HCT116 (cell line): ENCODE measurements around the gene NSMF. TPM values are rescaled to one million over a fixed set of nuclear protein-coding genes. Genes with fewer than 3 reads are reported as not detected.

Experiments used
- ATAC-seq: fragments of 200-7000 bp; cut with Tn5 transposase; 2 replicates; pipeline ENCODE4 v1.9.1; 2020; ENCODE audit warnings: mild to moderate bottlenecking, moderate library complexity
- BruUV-seq: library from RNA; stranded (reverse); fragments of 400-500 nt; replicated peaks from 2 replicates; lab custom pipeline; 2021; lab: Mats Ljungman, UMichigan
- CTCF ChIA-PET: fragments of 300-600 bp; sonication (Branson Sonifier 250); formaldehyde crosslinking; loops from one replicate; lab custom pipeline; 2021; ENCODE audit warnings: antibody characterized with exemption; lab: Charles Lee
- POLR2A ChIA-PET: fragments of 300-600, 350-600 bp; sonication (Branson Sonifier 250); formaldehyde crosslinking; loops from one replicate; lab custom pipeline; 2021; ENCODE audit warnings: antibody characterized with exemption; lab: Charles Lee
- RAD21 ChIA-PET, 2 experiments: fragments of 300-600 bp; sonication (Branson Sonifier 250); formaldehyde crosslinking; loops; one replicate each; lab custom pipeline; 2023; ENCODE audit warnings: low total read pairs in 2 of 2; ENCODE audit not compliant: uncharacterized antibody in 2 of 2, unreplicated experiment in 2 of 2, low non-redundant PET in 1 of 2; lab: Charles Lee
- DNase-seq: peaks from one replicate; pipeline ENCODE4 v3.0.0-alpha.2; 2010; ENCODE audit warnings: low read depth, low spot score
- H2AFZ ChIP-seq: fragments of 200-600 bp; shearing (Covaris generic), sonication (generic); 2 replicates; pipeline ENCODE4 v1.6.1; 2017; ENCODE audit warnings: low read depth, mixed run types, mixed read lengths, antibody characterized with exemption, low read length; ENCODE audit not compliant: poor library complexity, severe bottlenecking
- H3K27ac ChIP-seq: 2 replicates; pipeline ENCODE4 v1.5.1; 2012; ENCODE audit warnings: low read depth, low read length
- H3K27me3 ChIP-seq: fragments of 200-600 bp; sonication (generic); 2 replicates; pipeline ENCODE4 v1.6.1; 2016; ENCODE audit warnings: mixed run types, low read length, mixed read lengths; ENCODE audit not compliant: insufficient read depth
- H3K36me3 ChIP-seq, 2 experiments: fragments of 200-500 bp in 1 of 2; fragments of 200-600 bp in 1 of 2; sonication (Bioruptor generic) in 1 of 2; sonication (generic) in 1 of 2; 2 replicates each; pipeline versions ENCODE4 v1.5.1 to v1.6.1; 2014 to 2016; ENCODE audit warnings: low read length in 2 of 2, inconsistent platforms in 1 of 2, mixed read lengths in 1 of 2, mixed run types in 1 of 2; ENCODE audit not compliant: insufficient read depth in 2 of 2, control insufficient read depth in 1 of 2
- H3K4me1 ChIP-seq, 2 experiments: fragments of 200-600 bp in 1 of 2; sonication (generic) in 1 of 2; 2 replicates each; pipeline versions ENCODE4 v1.5.1 to v1.6.1; 2012 to 2017; ENCODE audit warnings: low read length in 2 of 2, inconsistent platforms in 1 of 2, mild to moderate bottlenecking in 1 of 2, mixed read lengths in 1 of 2, mixed run types in 1 of 2, moderate library complexity in 1 of 2; ENCODE audit not compliant: insufficient read depth in 2 of 2, control insufficient read depth in 1 of 2
- H3K4me2 ChIP-seq: fragments of 200-600 bp; sonication (generic); 2 replicates; pipeline ENCODE4 v1.6.1; 2017; ENCODE audit warnings: mixed run types, low read length, mixed read lengths
- H3K4me3 ChIP-seq, 2 experiments: fragments of 200-600 bp in 1 of 2; sonication (generic) in 1 of 2; replicated peaks in 1 of 2; 2 replicates each; pipeline ENCODE4 v1.5.1; 2011 to 2016; ENCODE audit warnings: low read length in 2 of 2, control low read depth in 1 of 2, low read depth in 1 of 2, mild to moderate bottlenecking in 1 of 2, mixed read lengths in 1 of 2, mixed run types in 1 of 2
- H3K79me2 ChIP-seq: fragments of 200-600 bp; sonication (generic); 2 replicates; pipeline ENCODE4 v1.6.1; 2017; ENCODE audit warnings: mild to moderate bottlenecking, mixed run types, low read length, moderate library complexity, mixed read lengths; ENCODE audit not compliant: insufficient read depth
- H3K9ac ChIP-seq: fragments of 200-600 bp; sonication (generic); 2 replicates; pipeline ENCODE4 v1.6.1; 2016; ENCODE audit warnings: low read length, mixed read lengths
- H3K9me2 ChIP-seq: fragments of 200-600 bp; sonication (generic), shearing (Covaris generic); 2 replicates; pipeline ENCODE4 v1.6.1; 2017; ENCODE audit warnings: mixed run types, mild to moderate bottlenecking, moderate library complexity; ENCODE audit not compliant: insufficient read depth
- H3K9me3 ChIP-seq, 2 experiments: fragments of 200-500 bp in 1 of 2; fragments of 200-600 bp in 1 of 2; sonication (Bioruptor generic) in 1 of 2; sonication (generic) in 1 of 2; 2 replicates each; pipeline ENCODE4 v1.6.1; 2014 to 2017; ENCODE audit warnings: low read length in 2 of 2, mixed read lengths in 2 of 2, inconsistent platforms in 1 of 2, low read depth in 1 of 2, mild to moderate bottlenecking in 1 of 2, mixed run types in 1 of 2, moderate library complexity in 1 of 2; ENCODE audit not compliant: control insufficient read depth in 1 of 2, insufficient read depth in 1 of 2
- H4K20me1 ChIP-seq: fragments of 200-600 bp; sonication (generic), shearing (Covaris generic); 2 replicates; pipeline ENCODE4 v1.6.1; 2017; ENCODE audit warnings: mixed run types, mild to moderate bottlenecking, moderate library complexity; ENCODE audit not compliant: insufficient read depth
- ELF1 ChIP-seq: IDR thresholded peaks from 2 replicates; pipeline ENCODE4 v1.6.1; 2012; ENCODE audit warnings: low read depth, borderline replicate concordance
- EZH2 ChIP-seq: fragments of 200-600 bp; sonication (generic); IDR thresholded peaks from 2 replicates; pipeline ENCODE4 v1.6.1; 2017; ENCODE audit warnings: antibody characterized with exemption, mixed run types
- EZH2phosphoT487 ChIP-seq: fragments of 200-600 bp; IDR thresholded peaks from 2 replicates; pipeline ENCODE4 v1.6.1; 2018; ENCODE audit warnings: antibody characterized with exemption, borderline replicate concordance
- POLR2AphosphoS5 ChIP-seq: IDR thresholded peaks from 2 replicates; pipeline ENCODE4 v1.6.1; 2011; ENCODE audit warnings: mild to moderate bottlenecking, low read depth, low read length, moderate library complexity
- SIN3A ChIP-seq: IDR thresholded peaks from 2 replicates; pipeline ENCODE4 v1.6.1; 2012; ENCODE audit warnings: low read depth
- SP1 ChIP-seq: IDR thresholded peaks from 2 replicates; pipeline ENCODE4 v1.6.1; 2012; ENCODE audit warnings: low read depth
- ZFX ChIP-seq: fragments of 450-650 bp; IDR thresholded peaks from 2 replicates; pipeline ENCODE4 v1.6.1; 2017
- intact Hi-C: fragments of 100-400 bp; cut with micrococcal nuclease; formaldehyde crosslinking; loops from 2 replicates; pipeline ENCODE4 v1.10.0; 2022
- total RNA-seq: library from RNA; stranded (reverse); gene quantifications from one replicate; pipeline ENCODE4 v1.2.1, GENCODE V29; 2021; ENCODE audit not compliant: unreplicated experiment
- TF ChIP-seq, protein P1 (sequence below), 3 experiments: fragments of 200-600 bp in 1 of 3; sonication (generic) in 1 of 3; IDR thresholded peaks in 2 of 3; conservative IDR thresholded peaks in 1 of 3; 2 replicates each; pipeline ENCODE4 v1.5.1; 2012 to 2017; ENCODE audit warnings: low read depth in 2 of 3, low read length in 2 of 3, antibody characterized with exemption in 1 of 3, borderline replicate concordance in 1 of 3, control low read depth in 1 of 3, mild to moderate bottlenecking in 1 of 3, mixed read lengths in 1 of 3, mixed run types in 1 of 3, moderate library complexity in 1 of 3; ENCODE audit not compliant: insufficient read depth in 1 of 3
- TF ChIP-seq, protein P2 (sequence below): IDR thresholded peaks from 2 replicates; pipeline ENCODE4 v1.6.1; 2012
- TF ChIP-seq, protein P3 (sequence below): IDR thresholded peaks from 2 replicates; pipeline ENCODE4 v1.6.1; 2012

Gene NSMF
- total RNA-seq, 1 experiment from 2014 or later = 81.9 TPM

DNA sequence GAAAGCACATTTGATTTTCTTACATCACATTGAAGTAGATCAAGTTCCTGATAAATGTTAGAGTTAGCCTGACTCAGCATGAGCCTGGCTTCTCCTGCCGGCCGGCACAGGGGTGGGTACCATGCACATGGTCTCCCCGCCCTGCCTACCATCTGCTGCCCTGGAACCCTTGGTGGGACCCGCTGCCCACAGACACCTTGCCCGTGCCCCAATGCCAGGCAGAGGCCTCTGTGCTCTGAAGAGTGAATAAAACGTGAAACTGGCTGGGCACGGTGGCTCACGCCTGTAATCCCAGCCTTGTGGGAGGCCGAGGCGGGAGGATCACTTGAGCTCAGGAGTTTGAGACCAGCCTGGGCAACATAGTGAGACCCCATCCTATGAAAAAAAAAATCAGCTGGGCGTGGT is 53.5 kb downstream of the NSMF start:
- RAD21 ChIA-PET = interaction anchor here in 1 of 2 experiments (0.7 kb wide), 1 partner anchor 103 kb away, joined by 3 read pairs; the partner anchor contains the start of gene NRARP
- Histone ChIP-seq H4K20me1 (no peaks in the 10 kb centered on the region), H3K4me1 (peaks cover 14 to 37% of the 10 kb centered on the region in 2 experiments)
- TF ChIP-seq SP1 (no peak), EZH2phosphoT487 (no peak), POLR2AphosphoS5 (no peak), ZFX (no peak), ELF1 (no peak), SIN3A (no peak), EZH2 (no peak)
- TF ChIP-seq, protein P1, sequence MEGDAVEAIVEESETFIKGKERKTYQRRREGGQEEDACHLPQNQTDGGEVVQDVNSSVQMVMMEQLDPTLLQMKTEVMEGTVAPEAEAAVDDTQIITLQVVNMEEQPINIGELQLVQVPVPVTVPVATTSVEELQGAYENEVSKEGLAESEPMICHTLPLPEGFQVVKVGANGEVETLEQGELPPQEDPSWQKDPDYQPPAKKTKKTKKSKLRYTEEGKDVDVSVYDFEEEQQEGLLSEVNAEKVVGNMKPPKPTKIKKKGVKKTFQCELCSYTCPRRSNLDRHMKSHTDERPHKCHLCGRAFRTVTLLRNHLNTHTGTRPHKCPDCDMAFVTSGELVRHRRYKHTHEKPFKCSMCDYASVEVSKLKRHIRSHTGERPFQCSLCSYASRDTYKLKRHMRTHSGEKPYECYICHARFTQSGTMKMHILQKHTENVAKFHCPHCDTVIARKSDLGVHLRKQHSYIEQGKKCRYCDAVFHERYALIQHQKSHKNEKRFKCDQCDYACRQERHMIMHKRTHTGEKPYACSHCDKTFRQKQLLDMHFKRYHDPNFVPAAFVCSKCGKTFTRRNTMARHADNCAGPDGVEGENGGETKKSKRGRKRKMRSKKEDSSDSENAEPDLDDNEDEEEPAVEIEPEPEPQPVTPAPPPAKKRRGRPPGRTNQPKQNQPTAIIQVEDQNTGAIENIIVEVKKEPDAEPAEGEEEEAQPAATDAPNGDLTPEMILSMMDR (IDR thresholded peaks at IDR 0.05 in 2 of 3, conservative IDR thresholded peaks at IDR 0.05 in 1 of 3; ENCODE audit: borderline replicate concordance in 1 of 3, insufficient read depth in 1 of 3, low read depth in 2 of 3, low read length in 2 of 3) = no peak
- TF ChIP-seq, protein P2, sequence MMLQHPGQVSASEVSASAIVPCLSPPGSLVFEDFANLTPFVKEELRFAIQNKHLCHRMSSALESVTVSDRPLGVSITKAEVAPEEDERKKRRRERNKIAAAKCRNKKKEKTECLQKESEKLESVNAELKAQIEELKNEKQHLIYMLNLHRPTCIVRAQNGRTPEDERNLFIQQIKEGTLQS = no peak
- TF ChIP-seq, protein P3, sequence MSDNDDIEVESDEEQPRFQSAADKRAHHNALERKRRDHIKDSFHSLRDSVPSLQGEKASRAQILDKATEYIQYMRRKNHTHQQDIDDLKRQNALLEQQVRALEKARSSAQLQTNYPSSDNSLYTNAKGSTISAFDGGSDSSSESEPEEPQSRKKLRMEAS = no peak
- TF ChIP-seq, all 23 proteins: peak for 0
- ChIA-PET POLR2A (no interaction called here), CTCF (no interaction called here)
- no peak for DNase-seq
- Histone ChIP-seq H3K4me3 (no peak overlapping the region), H3K27me3 (no peaks in the 10 kb centered on the region), H3K9me3 (no peaks in the 10 kb centered on the region), H3K9ac (no peak overlapping the region), H3K4me2 (no peak overlapping the region), H3K27ac (no peak overlapping the region), H3K79me2 (no peaks in the 10 kb centered on the region; the same call in 1 of the 2 replicates), H3K9me2 (no peaks in the 10 kb centered on the region), H2AFZ (no peak overlapping the region), H3K36me3 (no peaks in the 10 kb centered on the region)
- ATAC-seq = no peak
- intact Hi-C loops = loop anchor here (2.0 kb wide), 2 partner anchors 105 to 119 kb away; no protein-coding TSS in a partner anchor
- BruUV-seq = no TSS peak
